Measurements from ENCODE around the gene ADD1. TPM values are rescaled to one million over a fixed set of nuclear protein-coding genes. Genes with fewer than 3 reads are reported as not detected.

The ADD1 gene
- total RNA-seq, 1 donor from 2014 or later, result 131 TPM

- no peak overlapping the region for H2AFZ ChIP-seq (replicated peaks)
- Mint-ChIP-seq H3K36me3 (peaks cover 10% of the 10 kb centered on the region), H3K4me3 (no peak overlapping the region), H3K9me3 (no peaks in the 10 kb centered on the region), H3K27me3 (ENCODE audit: insufficient read depth, low read depth) (no peaks in the 10 kb centered on the region), H3K27ac (no peak overlapping the region), H3K4me1 (no peaks in the 10 kb centered on the region)
- H3K27me3 ChIP-seq, result no peaks in the 10 kb centered on the region
- H4K20me1 ChIP-seq (ENCODE audit: low read depth), result no peaks in the 10 kb centered on the region
- no peaks in the 10 kb centered on the region for H3F3A ChIP-seq (ENCODE audit: low read depth)
- no peaks in the 10 kb centered on the region for H3K36me3 ChIP-seq
- no peak for DNase-seq (ENCODE audit: low spot score)
- no peak overlapping the region for H3K9ac ChIP-seq
- no peaks in the 10 kb centered on the region for H3K4me1 ChIP-seq
- no peaks in the 10 kb centered on the region for H3K79me2 ChIP-seq (ENCODE audit: low read depth)
- no peak overlapping the region for H3K27ac ChIP-seq
- TF ChIP-seq EZH2 (IDR thresholded peaks at IDR 0.05) (no peak), CTCF (IDR thresholded peaks at IDR 0.05) (no peak), EZH2phosphoT487 (IDR thresholded peaks at IDR 0.05) (no peak)
- no peaks in the 10 kb centered on the region for H3K9me3 ChIP-seq (ENCODE audit: low read depth)
- no peak overlapping the region for H3K4me2 ChIP-seq
- no peak overlapping the region for H3K4me3 ChIP-seq
Observed at GRCh38 chr4:2829933-2830451, 13.7 kb upstream of the ADD1 start.

- Histone ChIP-seq H2AFZ (replicated peaks) (no peak overlapping the region), H3K4me2 (no peak overlapping the region), H3K9me3 (ENCODE audit: low read depth) (no peaks in the 10 kb centered on the region), H3K27ac (no peak overlapping the region), H3F3A (ENCODE audit: low read depth) (no peaks in the 10 kb centered on the region), H4K20me1 (ENCODE audit: low read depth) (no peaks in the 10 kb centered on the region), H3K4me3 (no peak overlapping the region), H3K9ac (no peak overlapping the region), H3K79me2 (ENCODE audit: low read depth) (no peaks in the 10 kb centered on the region), H3K27me3 (no peaks in the 10 kb centered on the region), H3K36me3 (no peaks in the 10 kb centered on the region), H3K4me1 (no peaks in the 10 kb centered on the region)
- no peaks in the 10 kb centered on the region for H3K4me1 Mint-ChIP-seq
- H3K9me3 Mint-ChIP-seq, result no peaks in the 10 kb centered on the region
- no peak overlapping the region for H3K27ac Mint-ChIP-seq
- TF ChIP-seq CTCF (IDR thresholded peaks at IDR 0.05) (no peak), EZH2phosphoT487 (IDR thresholded peaks at IDR 0.05) (no peak), EZH2 (IDR thresholded peaks at IDR 0.05) (no peak)
- H3K36me3 Mint-ChIP-seq, result peaks cover 4% of the 10 kb centered on the region
- no peaks in the 10 kb centered on the region for H3K27me3 Mint-ChIP-seq (ENCODE audit: insufficient read depth, low read depth)
- DNase-seq (ENCODE audit: low spot score), result no peak
- no peak overlapping the region for H3K4me3 Mint-ChIP-seq
Observed at GRCh38 chr4:2830632-2831610, 12.7 kb upstream of the ADD1 start.

GRCh38 chr4:2831611-2832308, 11.9 kb upstream of the ADD1 start:
- H3K27ac Mint-ChIP-seq, result no peak overlapping the region
- H3K4me1 Mint-ChIP-seq, result no peaks in the 10 kb centered on the region
- no peak overlapping the region for H3K9ac ChIP-seq
- H3K4me1 ChIP-seq, result no peaks in the 10 kb centered on the region
- no peaks in the 10 kb centered on the region for H3K27me3 Mint-ChIP-seq (ENCODE audit: insufficient read depth, low read depth)
- H3K36me3 ChIP-seq, result no peaks in the 10 kb centered on the region
- H3K4me2 ChIP-seq, result no peak overlapping the region
- H3K27ac ChIP-seq, result no peak overlapping the region
- H3K4me3 ChIP-seq, result no peak overlapping the region
- H3K9me3 Mint-ChIP-seq, result no peaks in the 10 kb centered on the region
- H3F3A ChIP-seq (ENCODE audit: low read depth), result no peaks in the 10 kb centered on the region
- no peak overlapping the region for H3K4me3 Mint-ChIP-seq
- no peak overlapping the region for H2AFZ ChIP-seq (replicated peaks)
- TF ChIP-seq CTCF (IDR thresholded peaks at IDR 0.05) (no peak), EZH2 (IDR thresholded peaks at IDR 0.05) (no peak), EZH2phosphoT487 (IDR thresholded peaks at IDR 0.05) (no peak)
- H3K79me2 ChIP-seq (ENCODE audit: low read depth), result no peaks in the 10 kb centered on the region
- peaks cover under 1% of the 10 kb centered on the region for H3K36me3 Mint-ChIP-seq
- H4K20me1 ChIP-seq (ENCODE audit: low read depth), result no peaks in the 10 kb centered on the region
- no peak for DNase-seq (ENCODE audit: low spot score)
- no peaks in the 10 kb centered on the region for H3K27me3 ChIP-seq
- H3K9me3 ChIP-seq (ENCODE audit: low read depth), result no peaks in the 10 kb centered on the region

Measured in neural progenitor cell (in vitro differentiated cells).